Fibroblast of lung (primary cell): Measurements from ENCODE around the gene PDZD4. TPM values are rescaled to one million over a fixed set of nuclear protein-coding genes. Genes with fewer than 3 reads are reported as not detected.

Source experiments
- DNase-seq, 2 donors: peaks; one replicate each; pipeline versions ENCODE4 v3.0.0 to v3.0.0-alpha.2; 2010; ENCODE audit warnings: low read depth in 2 of 2
- H2AFZ ChIP-seq: 2 replicates; pipeline ENCODE4 v1.5.1; 2012; ENCODE audit warnings: low read length, control low read depth, inconsistent platforms
- H3K27ac ChIP-seq: 2 replicates; pipeline ENCODE4 v1.5.1; 2011; ENCODE audit warnings: low read length, control low read depth; ENCODE audit not compliant: insufficient read depth
- H3K27me3 ChIP-seq: 2 replicates; pipeline ENCODE4 v1.5.1; 2011; ENCODE audit warnings: mild to moderate bottlenecking, low read length; ENCODE audit not compliant: control insufficient read depth, insufficient read depth
- H3K36me3 ChIP-seq: 2 replicates; pipeline ENCODE4 v1.5.1; 2011; ENCODE audit warnings: low read length; ENCODE audit not compliant: control insufficient read depth, insufficient read depth
- H3K4me1 ChIP-seq: 2 replicates; pipeline ENCODE4 v1.5.1; 2011; ENCODE audit warnings: low read length; ENCODE audit not compliant: control insufficient read depth, insufficient read depth; ENCODE audit errors: extremely low read depth
- H3K4me2 ChIP-seq: 2 replicates; pipeline ENCODE4 v1.5.1; 2011; ENCODE audit warnings: low read length, control low read depth; ENCODE audit not compliant: insufficient read depth; ENCODE audit errors: extremely low read depth
- H3K4me3 ChIP-seq, 4 experiments: fragments of 200-600 bp in 1 of 4; sonication (generic) in 1 of 4; replicated peaks in 1 of 4; 2 replicates each; pipeline ENCODE4 v1.5.1; 2011 to 2016; ENCODE audit warnings: low read length in 4 of 4, low read depth in 3 of 4, mild to moderate bottlenecking in 3 of 4, control low read depth in 2 of 4, inconsistent platforms in 1 of 4, mixed read lengths in 1 of 4; ENCODE audit not compliant: insufficient read depth in 1 of 4; ENCODE audit errors: control extremely low read depth in 1 of 4
- H3K79me2 ChIP-seq: 2 replicates; pipeline ENCODE4 v1.5.1; 2012; ENCODE audit warnings: mild to moderate bottlenecking, low read length, inconsistent platforms; ENCODE audit not compliant: control insufficient read depth, insufficient read depth
- H3K9ac ChIP-seq: 2 replicates; pipeline ENCODE4 v1.5.1; 2011; ENCODE audit warnings: mild to moderate bottlenecking, low read length, control low read depth; ENCODE audit not compliant: insufficient read depth
- H3K9me3 ChIP-seq: 2 replicates; pipeline ENCODE4 v1.5.1; 2012; ENCODE audit warnings: low read depth, low read length; ENCODE audit not compliant: control insufficient read depth, insufficient read depth
- H4K20me1 ChIP-seq: 2 replicates; pipeline ENCODE4 v1.5.1; 2011; ENCODE audit warnings: low read length; ENCODE audit not compliant: control insufficient read depth, insufficient read depth; ENCODE audit errors: extremely low read depth
- EZH2 ChIP-seq: IDR thresholded peaks from 2 replicates; pipeline ENCODE4 v1.5.1; 2012; ENCODE audit warnings: low read length, control low read depth, mild to moderate bottlenecking; ENCODE audit errors: missing control alignments
- polyA plus RNA-seq, 2 donors: library from polyadenylated mRNA; depleted of rRNA in 1 of 2; stranded (reverse) in 1 of 2; unstranded in 1 of 2; fragments of >200 nt; gene quantifications; 2 replicates each; pipeline ENCODE4 v1.2.1, GENCODE V29; 2011 to 2012; ENCODE audit warnings: missing spikeins in 1 of 2
- total RNA-seq: library from RNA; depleted of rRNA; stranded (reverse); fragments of >200 nt; gene quantifications from 2 replicates; pipeline ENCODE4 v1.2.1, GENCODE V29; 2014
- TF ChIP-seq, protein P1 (sequence below), 2 donors: IDR thresholded peaks in 1 of 2; conservative IDR thresholded peaks in 1 of 2; 1 replicate in 1 of 2; 2 replicates in 1 of 2; pipeline ENCODE4 v1.5.1; 2011 to 2012; ENCODE audit warnings: low read length in 2 of 2, control low read depth in 1 of 2, inconsistent platforms in 1 of 2, low read depth in 1 of 2, mild to moderate bottlenecking in 1 of 2

The PDZD4 gene
- total and polyA plus RNA-seq, 2 donors (not counting 1 experiment from before 2014, with no cell fraction given), result under 0.01 to 0.10 TPM

DNA sequence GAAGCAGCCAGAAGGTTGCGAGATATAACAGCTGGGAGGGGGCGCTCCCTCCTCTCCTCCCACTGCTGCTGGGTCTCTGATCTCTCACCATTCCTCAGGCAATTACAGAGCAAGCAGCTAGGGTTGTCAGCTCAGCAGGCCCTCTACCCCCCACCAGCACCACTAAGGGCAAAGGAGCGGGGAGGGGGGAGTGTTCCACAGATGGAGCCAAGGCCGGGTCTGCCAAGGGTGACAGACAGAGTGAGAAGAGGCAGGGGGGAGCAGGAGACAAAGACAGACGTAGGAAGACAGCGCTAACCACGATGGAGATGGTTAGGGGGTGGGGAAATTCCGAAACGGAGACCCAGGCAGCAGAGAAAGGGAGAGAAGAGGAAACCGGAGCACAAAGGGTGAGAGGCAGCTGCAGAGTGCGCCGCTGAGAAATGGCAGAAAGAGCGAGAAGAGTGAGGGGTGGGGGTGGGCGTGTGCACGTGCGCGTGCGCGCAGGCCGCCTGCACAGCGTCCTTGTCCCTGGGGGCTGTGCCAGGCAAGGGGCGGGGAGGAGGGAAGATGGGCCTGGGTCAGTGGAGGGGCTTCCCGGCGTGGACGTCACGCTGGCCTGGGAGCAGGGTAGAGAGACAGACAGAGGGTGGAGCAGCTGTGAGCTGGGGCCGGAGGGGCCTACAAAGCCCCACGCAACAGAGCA lies 48.8 kb upstream of the PDZD4 start:
- Histone ChIP-seq H4K20me1 (no peaks in the 10 kb centered on the region), H3K4me3 (no peak overlapping the region), H3K27me3 (peaks cover 8% of the 10 kb centered on the region), H3K4me2 (no peak overlapping the region), H3K9me3 (no peaks in the 10 kb centered on the region), H3K79me2 (no peaks in the 10 kb centered on the region), H3K27ac (no peak overlapping the region), H3K36me3 (no peaks in the 10 kb centered on the region), H3K9ac (no peak overlapping the region), H2AFZ (no peak overlapping the region), H3K4me1 (no peaks in the 10 kb centered on the region)
- TF ChIP-seq, protein P1, sequence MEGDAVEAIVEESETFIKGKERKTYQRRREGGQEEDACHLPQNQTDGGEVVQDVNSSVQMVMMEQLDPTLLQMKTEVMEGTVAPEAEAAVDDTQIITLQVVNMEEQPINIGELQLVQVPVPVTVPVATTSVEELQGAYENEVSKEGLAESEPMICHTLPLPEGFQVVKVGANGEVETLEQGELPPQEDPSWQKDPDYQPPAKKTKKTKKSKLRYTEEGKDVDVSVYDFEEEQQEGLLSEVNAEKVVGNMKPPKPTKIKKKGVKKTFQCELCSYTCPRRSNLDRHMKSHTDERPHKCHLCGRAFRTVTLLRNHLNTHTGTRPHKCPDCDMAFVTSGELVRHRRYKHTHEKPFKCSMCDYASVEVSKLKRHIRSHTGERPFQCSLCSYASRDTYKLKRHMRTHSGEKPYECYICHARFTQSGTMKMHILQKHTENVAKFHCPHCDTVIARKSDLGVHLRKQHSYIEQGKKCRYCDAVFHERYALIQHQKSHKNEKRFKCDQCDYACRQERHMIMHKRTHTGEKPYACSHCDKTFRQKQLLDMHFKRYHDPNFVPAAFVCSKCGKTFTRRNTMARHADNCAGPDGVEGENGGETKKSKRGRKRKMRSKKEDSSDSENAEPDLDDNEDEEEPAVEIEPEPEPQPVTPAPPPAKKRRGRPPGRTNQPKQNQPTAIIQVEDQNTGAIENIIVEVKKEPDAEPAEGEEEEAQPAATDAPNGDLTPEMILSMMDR (conservative IDR thresholded peaks at IDR 0.05 in 1 of 2, IDR thresholded peaks at IDR 0.05 in 1 of 2; ENCODE audit: low read depth in 1 of 2, low read length in 2 of 2), result no peak
- TF ChIP-seq EZH2, result no peak
- no peak for DNase-seq

GRCh38 chrX:153878345-153878744 lies 48.0 kb upstream of the PDZD4 start:
- DNase-seq, result no peak
- H3K27ac ChIP-seq, result no peak overlapping the region

DNA sequence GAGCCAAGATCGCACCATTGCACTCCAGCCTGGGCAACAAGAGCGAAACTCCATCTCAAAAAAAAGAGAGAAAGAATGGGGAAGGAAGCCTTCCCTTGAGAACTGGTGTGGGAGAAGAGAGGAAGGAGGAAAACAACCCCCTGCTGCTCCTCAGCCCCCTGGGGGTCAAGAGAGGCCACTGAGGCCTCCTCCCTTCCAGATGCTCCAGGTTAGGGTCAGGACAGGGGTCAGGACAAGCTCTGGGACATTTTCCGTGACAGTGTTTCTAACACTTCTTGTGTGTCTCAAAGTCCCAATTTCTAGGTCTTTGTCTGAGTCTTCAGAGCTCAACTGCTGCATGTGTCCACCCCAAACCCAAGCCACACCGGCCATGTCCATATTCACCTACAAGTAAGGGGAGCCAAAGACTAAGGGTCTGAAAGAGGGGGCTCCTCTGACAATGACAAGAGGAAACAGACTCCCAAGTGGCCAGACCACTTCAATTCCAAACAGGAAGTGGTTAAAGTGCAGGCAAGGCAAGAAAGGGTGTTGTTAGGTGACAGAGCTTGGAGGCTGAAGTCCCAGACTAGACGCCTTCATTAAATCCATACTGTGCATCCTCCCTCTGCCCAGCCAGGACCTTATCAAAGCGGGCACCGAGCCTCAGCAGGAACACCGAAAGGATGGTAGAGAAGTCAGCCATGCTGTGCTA lies 47.4 kb upstream of the PDZD4 start:
- H3K27me3 ChIP-seq, result peaks cover 3% of the 10 kb centered on the region
- no peaks in the 10 kb centered on the region for H3K36me3 ChIP-seq
- no peak overlapping the region for H2AFZ ChIP-seq
- no peaks in the 10 kb centered on the region for H3K9me3 ChIP-seq
- no peak overlapping the region for H3K4me2 ChIP-seq
- no peak overlapping the region for H3K9ac ChIP-seq
- no peaks in the 10 kb centered on the region for H3K4me1 ChIP-seq
- no peaks in the 10 kb centered on the region for H4K20me1 ChIP-seq
- no peak for TF ChIP-seq EZH2
- TF ChIP-seq, protein P1 (conservative IDR thresholded peaks at IDR 0.05 in 1 of 2, IDR thresholded peaks at IDR 0.05 in 1 of 2; ENCODE audit: low read depth in 1 of 2, low read length in 2 of 2), result no peak
- DNase-seq, result no peak
- H3K27ac ChIP-seq, result no peak overlapping the region
- H3K79me2 ChIP-seq, result no peaks in the 10 kb centered on the region
- H3K4me3 ChIP-seq, result no peak overlapping the region

More at GRCh38 chrX:153878345-153878744, 48.0 kb upstream of the PDZD4 start:
- no peaks in the 10 kb centered on the region for H3K4me1 ChIP-seq
- TF ChIP-seq, protein P1 (conservative IDR thresholded peaks at IDR 0.05 in 1 of 2, IDR thresholded peaks at IDR 0.05 in 1 of 2; ENCODE audit: low read depth in 1 of 2, low read length in 2 of 2), result no peak
- no peak for TF ChIP-seq EZH2
- no peaks in the 10 kb centered on the region for H3K36me3 ChIP-seq
- no peaks in the 10 kb centered on the region for H4K20me1 ChIP-seq
- H3K27me3 ChIP-seq, result peaks cover 3% of the 10 kb centered on the region
- H3K9ac ChIP-seq, result no peak overlapping the region
- no peak overlapping the region for H3K4me2 ChIP-seq
- H3K9me3 ChIP-seq, result no peaks in the 10 kb centered on the region
- H2AFZ ChIP-seq, result no peak overlapping the region
- no peak overlapping the region for H3K4me3 ChIP-seq
- no peaks in the 10 kb centered on the region for H3K79me2 ChIP-seq
